ENCODE results near the gene GRIN3A.
A peak's percentile ranks its signal among the peaks of the same experiment; 100 is the strongest.

GRIN3A gene

DNA sequence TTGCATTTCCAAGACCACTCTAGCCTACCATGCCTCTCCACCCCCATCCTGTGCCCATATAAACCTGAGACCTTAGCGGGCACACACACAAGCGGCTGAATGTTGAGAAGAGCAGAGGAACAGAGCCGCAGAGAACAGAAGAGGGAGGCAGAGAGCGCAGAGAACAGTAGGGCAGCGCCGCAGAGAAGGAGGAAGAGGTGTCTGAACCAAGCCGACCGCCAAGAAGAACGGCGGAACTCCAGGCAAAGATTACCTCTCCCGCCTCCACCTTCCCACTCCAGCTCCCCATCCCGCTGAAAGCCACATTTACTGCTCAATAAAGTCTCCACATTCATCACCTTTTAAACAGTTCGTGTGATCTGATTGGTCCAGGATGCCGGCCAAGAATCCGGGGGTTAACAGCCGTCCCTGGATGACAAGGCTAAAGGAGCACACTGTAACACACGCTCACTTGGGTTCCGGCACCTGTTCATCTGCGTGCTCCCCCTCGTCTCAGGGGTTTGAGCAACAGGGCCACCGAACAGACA, 33.2 kb downstream of the GRIN3A start:
- DNase-seq: no peak

DNA sequence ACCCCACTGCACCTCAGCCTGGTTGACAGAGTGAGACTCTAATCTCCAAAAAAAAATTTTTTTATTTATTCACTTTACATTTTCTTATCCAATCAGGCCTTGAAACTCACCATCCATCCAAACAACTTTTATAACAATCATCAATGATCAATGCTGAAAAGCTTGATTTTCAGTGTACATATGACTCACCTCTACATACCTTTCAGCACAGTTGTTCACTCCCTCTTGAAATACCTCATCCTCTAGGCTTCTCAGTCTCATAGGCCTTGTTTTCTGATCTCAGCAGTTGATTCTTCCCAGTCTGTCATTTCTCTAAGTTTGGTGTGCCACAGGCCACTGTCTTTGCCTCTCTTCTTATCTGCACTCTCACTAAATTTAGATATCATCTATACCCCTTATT, 36.2 kb downstream of the GRIN3A start:
- DNase-seq: no peak

DNA sequence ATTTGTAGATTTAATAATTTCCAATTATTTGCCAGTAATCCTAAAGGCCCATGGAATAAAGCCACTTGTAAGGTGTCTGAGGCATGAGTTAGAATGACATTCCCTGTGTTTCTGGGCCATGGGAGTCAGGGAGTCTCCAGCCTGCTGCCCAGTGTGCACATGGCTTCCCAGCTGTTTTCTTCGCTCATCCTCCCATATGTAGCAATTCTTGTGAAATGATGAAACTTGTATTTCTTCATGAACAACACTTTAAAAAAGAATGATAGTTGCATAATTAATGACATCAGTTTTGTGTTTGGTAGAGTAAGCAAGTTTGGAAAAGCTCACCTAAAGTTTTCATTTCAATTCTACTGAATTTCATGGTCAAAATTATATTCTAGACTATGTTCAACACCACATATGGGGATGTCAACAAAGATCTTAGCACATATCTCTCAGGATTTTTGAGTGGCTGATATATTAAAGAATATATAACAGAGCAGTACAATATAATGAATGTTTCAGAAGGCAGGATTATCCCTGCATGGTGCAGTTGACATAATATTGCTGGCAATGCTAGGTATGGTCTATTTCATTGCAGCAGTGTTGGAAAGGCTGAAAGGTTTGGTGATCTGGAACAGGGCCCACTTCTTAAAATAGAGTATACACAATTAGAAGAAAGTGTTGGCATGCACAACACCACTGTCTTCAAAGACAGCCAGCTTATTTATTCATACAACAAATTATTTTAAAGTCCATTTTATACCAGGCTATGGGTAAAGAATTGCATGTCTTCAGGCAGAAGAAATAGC, 44.7 kb downstream of the GRIN3A start:
- DNase-seq: peak; percentile 16

DNA sequence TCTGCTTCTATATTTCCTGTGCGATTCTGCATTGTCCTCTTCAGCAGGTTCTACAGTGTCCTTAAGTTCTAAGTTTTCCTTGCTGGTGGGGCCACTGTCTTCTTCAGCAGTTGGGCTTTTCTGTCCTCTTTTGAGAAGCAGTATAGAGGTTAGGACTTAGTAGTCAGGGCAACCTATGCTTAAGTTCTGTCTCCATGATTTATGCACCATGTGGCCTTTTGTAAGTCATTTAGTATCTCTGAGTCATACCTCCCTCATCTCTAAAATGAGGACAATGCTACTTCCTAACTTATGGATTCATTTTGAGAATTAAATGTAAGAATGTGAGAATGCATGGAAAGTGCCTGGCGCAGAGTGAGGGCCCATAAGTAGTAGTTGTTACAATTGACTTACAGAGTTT, 46.8 kb downstream of the GRIN3A start:
- no peak for DNase-seq

DNA sequence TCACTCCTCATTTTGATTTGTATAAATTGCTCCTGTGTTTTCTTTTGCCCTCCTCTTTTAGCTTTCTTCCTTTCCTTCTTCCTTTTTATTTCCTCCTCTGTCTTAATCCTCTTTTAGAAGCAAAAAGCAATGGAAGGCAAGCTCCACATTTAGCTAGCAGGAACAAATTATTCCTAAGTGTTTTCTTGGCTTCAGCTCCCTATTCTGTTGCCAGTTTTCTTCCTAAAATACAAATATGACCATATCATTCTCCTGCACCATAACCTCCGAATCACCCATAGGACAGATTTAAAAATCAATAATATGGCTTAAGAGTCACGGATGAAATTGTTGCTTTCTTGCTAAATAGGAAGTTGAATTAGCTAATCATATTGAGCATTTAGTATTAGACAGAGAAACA, 49.4 kb downstream of the GRIN3A start:
- DNase-seq: no peak

DNA sequence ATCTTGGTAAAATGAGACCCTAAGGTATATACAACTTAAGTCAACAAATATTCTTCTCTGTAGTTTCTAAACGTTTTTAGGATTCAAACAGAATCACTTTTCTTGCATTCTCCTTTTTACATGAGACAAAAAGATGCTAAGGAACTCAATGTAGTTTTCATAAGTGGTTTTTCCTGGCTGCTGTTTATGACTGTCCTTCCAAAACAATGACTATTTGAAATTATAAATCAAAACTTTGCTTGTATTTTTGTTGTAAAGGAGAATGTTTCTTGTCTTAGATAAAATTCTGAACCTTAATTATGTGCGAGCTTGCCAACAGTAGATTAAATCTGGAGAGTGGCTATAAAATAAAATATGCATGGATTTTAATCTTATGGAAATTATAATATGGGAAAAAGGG, 53.8 kb downstream of the GRIN3A start:
- DNase-seq: no peak

DNA sequence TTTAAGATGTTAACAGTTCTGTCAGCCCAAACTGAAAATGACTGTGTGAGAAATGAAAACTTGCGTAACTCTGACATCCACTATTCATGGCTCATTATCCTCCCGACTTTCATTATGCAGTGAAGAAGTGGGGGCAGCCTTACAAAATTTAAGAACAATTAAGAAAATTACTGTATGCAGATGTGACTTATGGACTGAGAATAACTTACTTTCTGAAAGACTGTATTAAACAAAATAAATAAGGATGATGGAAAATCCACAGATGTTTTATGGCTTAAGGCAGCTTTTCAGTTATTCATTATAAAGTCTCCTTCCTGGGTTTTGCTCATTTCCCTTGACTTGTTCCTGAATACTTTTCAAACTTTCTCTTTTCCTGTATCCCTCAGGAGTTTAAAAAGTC, 55.2 kb downstream of the GRIN3A start:
- no peak for DNase-seq

DNA sequence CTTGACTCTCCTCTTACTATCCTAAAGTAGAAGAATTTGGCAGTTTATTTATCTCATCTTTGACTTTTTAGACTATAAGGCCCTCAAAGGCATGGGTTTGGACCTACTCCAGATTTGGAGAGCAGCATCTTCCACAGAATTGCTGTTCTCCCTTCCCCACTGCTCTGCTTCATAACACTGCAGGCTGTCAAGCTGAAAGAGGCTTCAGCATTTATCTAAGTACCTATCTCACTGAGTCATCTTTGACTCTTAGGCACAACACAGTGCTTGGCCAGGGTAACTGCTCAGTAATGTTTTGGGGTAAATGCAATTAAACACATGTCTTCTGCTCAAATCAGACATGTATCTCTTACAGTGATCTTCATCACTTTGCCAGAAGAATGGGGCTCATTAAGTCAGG, 60.6 kb downstream of the GRIN3A start:
- DNase-seq: no peak

DNA sequence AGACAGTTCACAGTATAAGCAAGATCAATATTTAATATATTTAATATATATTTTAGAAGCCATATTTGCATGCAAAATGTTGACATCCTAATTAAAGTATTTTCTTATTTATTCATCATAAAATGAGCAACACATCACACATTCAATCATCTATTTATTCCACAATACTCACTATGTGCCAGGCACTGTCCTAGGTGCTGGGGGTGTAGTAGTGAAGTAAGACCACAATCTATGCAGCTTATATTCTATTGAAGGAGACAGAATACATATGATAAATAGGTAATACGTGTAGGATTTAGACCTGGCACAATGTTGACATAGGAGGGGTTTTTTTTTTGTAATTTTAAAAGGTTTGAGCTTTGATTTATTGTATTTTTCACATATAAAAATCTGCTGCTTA, 63.1 kb downstream of the GRIN3A start:
- no peak for DNase-seq

DNA sequence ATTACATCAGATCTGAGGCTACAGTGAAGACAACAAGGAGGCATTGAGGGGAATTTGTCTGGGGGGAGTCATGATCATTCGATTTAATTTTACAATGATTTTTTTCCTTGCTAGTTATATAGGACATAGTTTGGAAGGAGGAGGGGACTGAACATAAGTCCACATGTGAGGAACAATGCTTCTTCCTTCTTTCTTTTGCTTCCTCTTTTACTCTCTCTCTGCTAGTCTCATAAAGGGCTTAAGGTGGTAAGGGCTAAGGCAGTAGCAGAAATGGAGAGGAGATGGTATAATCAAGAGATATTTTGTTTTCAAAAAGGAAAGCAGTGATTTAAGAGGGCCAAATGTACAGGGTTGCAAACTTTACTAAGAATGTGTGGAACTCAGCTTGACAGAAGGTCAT, 64.3 kb downstream of the GRIN3A start:
- DNase-seq: no peak

DNA sequence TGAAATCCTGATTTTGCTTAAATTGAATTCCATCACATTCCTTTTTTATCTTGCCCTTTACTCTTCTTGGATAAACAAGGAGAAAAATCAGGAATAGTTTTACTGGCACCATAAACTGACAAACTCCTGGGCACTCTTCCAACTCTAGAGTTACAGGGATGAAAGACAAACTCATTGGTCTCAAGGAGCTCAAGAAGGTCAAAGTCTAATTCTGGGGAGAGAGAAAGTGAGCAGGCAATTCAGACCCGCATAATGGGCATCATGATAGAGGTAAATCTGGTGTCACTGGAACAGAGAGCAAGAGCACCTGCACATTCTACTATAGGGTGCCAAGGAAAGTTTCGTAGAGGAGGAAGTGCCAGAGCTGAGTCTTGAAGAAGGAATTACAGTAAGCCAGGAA, 64.8 kb downstream of the GRIN3A start:
- DNase-seq: no peak

DNA sequence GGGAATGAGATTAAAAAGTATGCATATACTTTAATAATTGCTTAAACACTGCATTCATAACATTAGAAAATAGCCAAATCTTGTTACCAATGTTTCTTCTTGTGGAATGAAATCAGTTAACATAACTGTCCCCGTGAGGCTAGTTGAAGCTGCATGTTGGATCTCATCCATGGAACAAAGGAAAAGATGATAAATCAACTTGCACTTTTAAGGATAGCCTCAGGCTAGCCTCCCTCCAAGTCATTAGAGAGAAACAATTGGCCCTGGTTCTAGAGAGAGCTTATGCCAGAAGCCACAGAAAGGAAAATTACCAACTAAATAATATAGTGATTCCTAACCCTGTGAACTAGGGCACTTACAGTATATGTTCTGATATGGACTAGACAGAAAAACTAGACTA, 66.9 kb downstream of the GRIN3A start:
- DNase-seq: no peak

DNA sequence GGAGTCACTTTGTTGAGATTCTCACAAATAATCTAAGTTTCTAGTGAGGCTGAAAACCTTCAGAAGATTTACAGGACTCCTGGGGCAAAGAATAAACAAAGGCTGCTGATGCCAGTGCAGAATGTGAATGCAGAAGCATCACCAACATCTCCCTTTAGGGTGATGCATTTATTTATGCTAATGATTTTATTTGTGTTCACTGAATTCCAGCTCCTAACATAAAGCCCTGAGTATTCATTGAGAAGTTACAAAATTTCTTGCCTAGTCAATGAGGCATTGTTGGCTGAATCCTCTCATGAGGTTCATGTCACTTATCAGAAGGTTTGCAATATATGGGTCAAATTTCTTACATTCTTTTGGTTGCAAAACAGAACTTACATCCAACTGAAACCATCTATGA, 70.0 kb downstream of the GRIN3A start:
- no peak for DNase-seq

DNA sequence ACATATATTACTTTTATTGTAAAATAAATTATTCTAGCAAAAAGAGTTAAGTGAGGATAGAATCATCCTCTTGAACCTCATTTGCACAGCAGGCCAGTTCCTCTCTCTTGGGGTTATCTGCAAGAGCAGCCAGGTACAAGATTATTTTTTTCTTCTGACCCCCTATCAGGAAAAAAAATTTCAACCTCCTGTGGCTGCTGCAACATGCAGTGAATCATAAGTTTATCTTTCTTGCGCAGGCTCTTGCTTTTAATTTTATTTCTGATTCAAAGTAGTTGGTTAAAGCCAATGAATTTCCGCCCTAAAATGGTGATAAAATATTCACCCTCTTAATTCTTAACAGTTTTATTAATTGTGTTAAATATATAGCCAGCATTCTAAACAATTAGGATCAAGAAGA, 74.0 kb downstream of the GRIN3A start:
- DNase-seq: no peak

DNA sequence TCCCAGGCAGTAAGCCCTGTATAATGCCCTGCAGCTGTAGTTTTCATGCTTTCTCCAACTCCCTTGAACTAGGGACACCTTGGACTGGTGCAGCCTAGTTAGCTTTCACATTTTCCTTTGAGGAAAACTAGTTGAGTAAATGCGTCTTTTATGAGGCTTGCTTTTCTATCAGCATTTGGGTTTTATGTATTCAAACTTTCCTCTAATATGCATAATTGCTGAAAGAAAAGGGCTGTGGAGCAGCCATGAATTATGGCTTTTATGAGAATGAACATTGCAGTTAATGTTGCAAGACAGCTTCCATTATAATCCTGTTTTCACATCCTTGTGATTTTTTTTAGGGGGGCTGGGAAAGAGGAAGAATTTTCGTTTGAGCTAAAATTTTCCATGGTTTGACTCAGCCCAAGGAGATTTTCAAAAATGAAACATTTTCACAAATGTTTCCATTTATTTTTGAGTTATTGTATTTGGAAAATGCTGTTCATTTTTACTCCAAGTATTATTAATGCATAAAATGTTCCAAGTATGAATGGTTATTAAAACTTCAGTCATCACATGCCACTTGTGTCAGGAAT, 85.8 kb downstream of the GRIN3A start:
- no peak for DNase-seq

DNA sequence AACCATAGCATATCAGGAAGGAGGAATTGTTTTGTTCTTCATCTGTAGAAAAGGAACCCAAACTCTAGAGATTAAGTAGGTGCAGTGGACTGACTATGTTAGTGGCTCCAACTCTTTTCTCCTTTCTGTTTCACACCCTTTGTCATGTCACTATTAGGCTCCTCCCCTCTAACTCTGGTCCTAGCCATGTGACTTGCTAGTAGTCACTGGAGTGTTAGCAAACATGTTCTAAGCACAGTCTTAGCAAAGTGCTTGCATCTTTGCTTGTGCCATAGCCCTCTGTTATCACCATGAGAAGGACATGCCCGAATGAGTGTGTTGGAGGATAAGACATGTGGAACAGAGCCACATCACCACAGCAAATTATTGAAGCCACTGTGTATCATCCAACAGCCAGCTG, 88.3 kb downstream of the GRIN3A start:
- DNase-seq: peak; percentile 37

DNA sequence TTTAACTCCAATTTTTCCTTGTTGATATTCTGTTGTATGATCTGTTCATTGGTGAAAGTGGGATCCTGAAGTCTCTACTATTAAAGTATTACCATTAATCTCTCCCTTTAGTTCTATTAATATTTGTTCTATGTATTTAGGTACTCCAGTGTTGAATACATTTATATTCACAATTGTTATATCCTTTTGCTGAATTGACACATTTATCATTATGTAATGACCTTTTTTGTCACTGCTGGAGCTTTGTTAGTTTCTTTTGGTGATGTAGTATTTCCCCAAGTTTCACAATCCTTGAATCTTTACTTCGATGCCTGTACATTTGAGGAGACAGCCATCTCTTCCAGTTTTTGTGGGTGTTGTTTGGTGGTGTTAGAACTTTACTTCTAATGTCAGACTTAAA, 90.0 kb downstream of the GRIN3A start:
- DNase-seq: peak; percentile 27

DNA sequence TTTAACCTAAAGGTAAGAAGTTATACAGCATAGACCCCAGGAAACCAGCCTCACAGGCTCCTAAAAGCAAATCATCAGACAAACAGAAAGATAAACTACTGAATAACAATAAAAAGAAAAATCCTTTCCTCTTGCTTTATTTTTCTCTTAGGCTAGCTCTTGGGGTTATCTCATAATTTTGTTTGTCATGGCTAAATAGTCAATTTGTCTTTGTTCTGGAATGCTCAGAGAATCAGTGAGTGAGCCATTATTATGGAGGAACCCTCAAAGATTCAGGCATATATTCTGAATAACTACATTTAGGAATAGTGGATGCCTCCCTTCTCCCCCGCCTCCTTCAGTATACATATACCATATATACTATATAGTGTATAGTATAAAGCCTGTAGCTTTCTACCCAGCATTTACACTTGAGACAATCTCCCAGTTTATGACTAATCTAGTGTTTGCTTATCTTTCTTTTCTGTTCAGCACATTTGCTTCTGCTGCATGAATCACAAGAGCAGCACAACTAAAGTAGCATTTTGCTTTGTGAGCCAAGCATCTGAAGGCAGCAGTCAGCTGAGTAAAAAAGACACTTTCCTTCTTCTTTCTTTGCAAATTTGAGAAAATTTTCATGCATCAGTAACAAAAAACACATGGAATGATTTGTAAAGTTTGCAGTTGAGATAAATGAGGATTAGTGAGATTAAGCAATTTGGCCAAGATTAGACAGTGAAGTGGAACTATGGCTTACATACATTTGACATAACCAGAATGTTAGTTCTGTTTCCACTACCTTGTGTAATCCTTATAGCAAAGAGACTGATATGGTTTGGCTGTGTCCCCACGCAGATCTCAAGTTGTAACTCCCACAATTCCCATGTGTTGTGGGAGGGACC, 98.4 kb downstream of the GRIN3A start:
- no peak for DNase-seq

DNA sequence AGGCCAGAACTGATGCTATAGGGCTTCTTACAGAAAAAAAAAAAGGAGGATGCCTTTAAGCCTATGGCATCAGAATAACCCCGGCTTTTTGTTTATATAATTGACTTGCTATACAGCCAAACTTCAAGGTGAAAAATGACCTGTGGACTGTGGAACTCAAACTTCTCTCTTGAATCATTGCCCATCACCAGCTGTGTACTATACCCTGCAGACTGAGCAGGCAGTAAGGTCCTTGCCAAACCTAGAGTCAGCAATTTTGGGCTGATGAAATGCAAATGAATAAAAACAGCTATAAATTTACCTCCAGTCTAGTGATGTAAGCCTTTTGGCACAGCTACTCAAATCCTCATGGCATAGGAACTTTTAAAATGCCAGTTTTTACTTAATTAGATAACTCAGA, 99.1 kb downstream of the GRIN3A start:
- no peak for DNase-seq

DNA sequence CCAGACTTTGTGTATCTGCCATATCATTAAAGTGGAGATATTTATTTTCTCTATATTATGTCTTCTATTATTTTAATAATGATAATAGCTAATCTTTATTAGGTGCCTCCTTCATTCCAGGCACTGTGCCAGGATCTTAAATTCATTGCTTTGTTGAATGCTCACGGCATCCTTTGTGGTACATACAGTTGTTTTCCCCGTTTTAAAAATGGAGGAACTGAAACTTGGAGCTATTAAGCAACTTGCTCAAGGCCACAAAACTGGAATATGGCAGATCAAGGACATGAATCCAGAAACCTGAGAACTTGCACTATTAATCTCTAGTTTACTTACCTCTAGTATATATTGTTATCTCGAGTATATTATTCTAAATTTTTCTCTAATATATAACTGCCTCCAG, 102.2 kb downstream of the GRIN3A start:
- DNase-seq: peak; percentile 51

DNA sequence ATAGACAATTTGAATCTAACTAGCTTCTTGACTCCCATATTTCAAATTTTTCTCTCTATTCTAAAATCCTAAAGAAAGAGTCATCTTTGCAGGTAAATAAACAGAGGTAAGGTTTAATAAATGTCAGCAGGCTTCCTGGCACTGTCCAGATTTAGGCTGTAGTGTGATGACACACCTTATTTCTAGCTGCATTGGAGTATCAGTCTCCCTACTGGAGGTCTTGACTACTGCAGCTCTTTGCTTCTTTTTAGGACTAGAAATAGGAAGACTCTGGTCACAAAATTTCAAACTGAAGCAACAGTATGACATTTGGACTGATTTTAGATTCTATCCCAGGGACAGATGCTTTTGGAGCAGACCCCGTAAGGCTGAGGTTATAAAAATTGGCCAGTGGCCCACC, 103.0 kb downstream of the GRIN3A start:
- DNase-seq: no peak

DNA sequence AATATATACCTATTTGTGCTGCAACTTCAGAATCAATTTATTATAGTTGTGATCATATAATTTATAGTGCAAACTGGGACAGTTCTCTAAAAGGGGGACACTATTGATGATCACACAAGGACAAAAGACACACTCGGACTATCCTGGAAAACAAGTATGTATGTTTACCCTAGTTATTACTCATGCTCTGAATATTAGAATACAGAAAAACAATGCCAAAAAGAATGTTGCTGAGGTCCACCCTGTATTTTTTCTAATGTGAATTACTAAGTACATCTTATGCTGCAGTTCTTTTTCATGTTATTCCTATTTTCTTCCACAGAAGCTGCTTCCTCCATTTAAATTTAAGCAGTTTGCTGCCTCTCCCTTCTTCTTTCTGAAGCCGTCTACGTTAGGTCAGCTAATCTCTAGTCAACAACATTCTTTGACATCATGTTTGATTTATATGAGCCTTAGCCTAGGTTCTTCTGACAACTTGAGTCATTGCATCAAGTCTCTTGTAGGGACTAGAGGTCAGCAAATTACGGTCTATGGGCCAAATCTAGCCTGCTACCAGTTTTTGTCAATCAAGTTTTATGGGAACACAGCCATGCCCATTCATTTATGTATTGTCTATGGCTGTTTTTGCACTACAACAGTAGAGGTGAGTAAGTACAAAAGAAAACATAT, 103.6 kb downstream of the GRIN3A start:
- DNase-seq: no peak

DNA sequence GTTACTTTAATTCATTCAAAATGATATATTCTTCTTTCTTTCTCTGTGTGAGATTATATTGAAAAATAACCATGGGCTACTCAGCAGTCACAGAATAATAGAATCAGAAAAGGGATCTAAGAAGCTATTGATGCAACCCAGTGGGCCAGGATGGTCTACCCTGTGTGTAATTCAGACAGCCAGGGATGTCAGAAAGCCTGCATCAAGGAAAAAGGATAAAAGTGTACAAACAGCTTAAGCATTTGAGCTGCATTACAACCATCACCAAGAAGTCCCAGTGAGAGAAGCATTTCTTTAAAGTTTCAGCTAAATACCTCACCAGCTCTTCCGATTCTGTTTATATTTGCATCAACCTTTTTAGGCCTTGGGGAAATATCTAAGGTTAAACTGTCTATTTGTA, 105.8 kb downstream of the GRIN3A start:
- no peak for DNase-seq
